Sigmoid colon (tissue), 4 donors: ENCODE data around the gene SFXN5.

Experiments
- EP300 ChIP-seq, 4 donors: sonication (generic); formaldehyde crosslinking; IDR thresholded peaks; one replicate each; pipeline ENCODE4 v1.6.1; 2017; ENCODE audit warnings: antibody characterized with exemption in 4 of 4
- POLR2A ChIP-seq, 2 donors: fragments of 450-650 bp; IDR thresholded peaks; one replicate each; pipeline ENCODE4 v1.6.1; 2016; ENCODE audit warnings: antibody characterized with exemption in 2 of 2, mild to moderate bottlenecking in 2 of 2, moderate library complexity in 2 of 2
- POLR2AphosphoS5 ChIP-seq, 4 donors: sonication (generic); formaldehyde crosslinking; IDR thresholded peaks; one replicate each; pipeline ENCODE4 v1.6.1; 2017; ENCODE audit warnings: antibody characterized with exemption in 4 of 4
- TF ChIP-seq, protein P1 (sequence below), 4 experiments: fragments of 450-650 bp in 3 of 4; fragments of 200-600 bp in 1 of 4; IDR thresholded peaks; one replicate each; pipeline ENCODE4 v1.5.1; 2016 to 2019; ENCODE audit warnings: antibody characterized with exemption in 4 of 4, mild to moderate bottlenecking in 3 of 4, moderate library complexity in 2 of 4

DNA sequence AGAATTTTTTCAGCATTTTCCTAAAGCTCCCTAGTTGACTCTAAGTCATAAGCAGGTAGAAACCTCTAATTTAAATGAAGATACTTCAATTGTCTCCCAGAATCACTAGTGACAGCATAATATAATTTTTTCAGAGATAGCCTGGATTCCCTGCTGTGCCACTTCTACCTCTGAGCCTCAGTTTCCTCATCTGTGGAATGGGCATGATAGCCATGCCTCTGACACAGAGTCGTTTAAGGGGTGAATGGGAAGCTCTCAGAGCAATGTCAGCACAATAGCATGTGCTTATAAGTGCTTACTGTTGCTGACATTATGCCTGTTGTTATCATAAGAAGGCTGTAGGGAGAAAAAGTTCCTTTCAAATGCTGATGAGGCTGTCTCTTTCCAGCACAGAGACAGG lies 48.0 kb downstream of the SFXN5 start:
- TF ChIP-seq EP300 (IDR thresholded peaks at IDR 0.05) (no peak), POLR2AphosphoS5 (IDR thresholded peaks at IDR 0.05) (no peak), POLR2A (IDR thresholded peaks at IDR 0.05) (no peak)
- TF ChIP-seq, protein P1, sequence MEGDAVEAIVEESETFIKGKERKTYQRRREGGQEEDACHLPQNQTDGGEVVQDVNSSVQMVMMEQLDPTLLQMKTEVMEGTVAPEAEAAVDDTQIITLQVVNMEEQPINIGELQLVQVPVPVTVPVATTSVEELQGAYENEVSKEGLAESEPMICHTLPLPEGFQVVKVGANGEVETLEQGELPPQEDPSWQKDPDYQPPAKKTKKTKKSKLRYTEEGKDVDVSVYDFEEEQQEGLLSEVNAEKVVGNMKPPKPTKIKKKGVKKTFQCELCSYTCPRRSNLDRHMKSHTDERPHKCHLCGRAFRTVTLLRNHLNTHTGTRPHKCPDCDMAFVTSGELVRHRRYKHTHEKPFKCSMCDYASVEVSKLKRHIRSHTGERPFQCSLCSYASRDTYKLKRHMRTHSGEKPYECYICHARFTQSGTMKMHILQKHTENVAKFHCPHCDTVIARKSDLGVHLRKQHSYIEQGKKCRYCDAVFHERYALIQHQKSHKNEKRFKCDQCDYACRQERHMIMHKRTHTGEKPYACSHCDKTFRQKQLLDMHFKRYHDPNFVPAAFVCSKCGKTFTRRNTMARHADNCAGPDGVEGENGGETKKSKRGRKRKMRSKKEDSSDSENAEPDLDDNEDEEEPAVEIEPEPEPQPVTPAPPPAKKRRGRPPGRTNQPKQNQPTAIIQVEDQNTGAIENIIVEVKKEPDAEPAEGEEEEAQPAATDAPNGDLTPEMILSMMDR (IDR thresholded peaks at IDR 0.05), result no peak
